HG03139 (cell line): ENCODE measurements around the gene FAM167B.

Experiments used
- ATAC-seq: cut with Tn5 transposase; IDR thresholded peaks from one replicate; pipeline ENCODE4 v1.9.1; 2021; ENCODE audit not compliant: unreplicated experiment

The FAM167B gene

DNA sequence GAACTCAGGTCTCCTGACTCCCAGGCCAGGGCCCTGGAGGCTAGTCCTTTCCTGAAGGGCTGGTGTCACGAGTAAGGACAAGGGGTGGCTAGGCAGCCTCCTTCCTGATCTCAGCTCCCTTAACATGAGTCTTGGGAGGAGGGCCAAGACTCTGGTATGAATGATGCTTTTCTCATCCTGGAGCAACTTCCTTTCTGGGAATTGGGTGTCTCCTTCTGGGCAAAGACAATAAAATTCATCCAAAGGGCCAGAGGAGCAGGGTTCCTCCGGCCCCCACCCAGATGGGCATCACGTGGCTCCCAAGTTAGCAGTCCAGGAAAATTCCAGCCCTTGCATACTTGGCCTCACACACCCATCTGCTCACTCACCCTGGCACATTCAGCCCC lies at the start of gene FAM167B:
Gene FAM167B (plus strand): TSS at position 335 of the 386 bp plus-strand sequence. CDS start 200 bp downstream, outside the sequence.
- ATAC-seq, result no peak

GRCh38 chr1:32197837-32198236 lies 49.2 kb upstream of the FAM167B start:
- ATAC-seq, result no peak

DNA sequence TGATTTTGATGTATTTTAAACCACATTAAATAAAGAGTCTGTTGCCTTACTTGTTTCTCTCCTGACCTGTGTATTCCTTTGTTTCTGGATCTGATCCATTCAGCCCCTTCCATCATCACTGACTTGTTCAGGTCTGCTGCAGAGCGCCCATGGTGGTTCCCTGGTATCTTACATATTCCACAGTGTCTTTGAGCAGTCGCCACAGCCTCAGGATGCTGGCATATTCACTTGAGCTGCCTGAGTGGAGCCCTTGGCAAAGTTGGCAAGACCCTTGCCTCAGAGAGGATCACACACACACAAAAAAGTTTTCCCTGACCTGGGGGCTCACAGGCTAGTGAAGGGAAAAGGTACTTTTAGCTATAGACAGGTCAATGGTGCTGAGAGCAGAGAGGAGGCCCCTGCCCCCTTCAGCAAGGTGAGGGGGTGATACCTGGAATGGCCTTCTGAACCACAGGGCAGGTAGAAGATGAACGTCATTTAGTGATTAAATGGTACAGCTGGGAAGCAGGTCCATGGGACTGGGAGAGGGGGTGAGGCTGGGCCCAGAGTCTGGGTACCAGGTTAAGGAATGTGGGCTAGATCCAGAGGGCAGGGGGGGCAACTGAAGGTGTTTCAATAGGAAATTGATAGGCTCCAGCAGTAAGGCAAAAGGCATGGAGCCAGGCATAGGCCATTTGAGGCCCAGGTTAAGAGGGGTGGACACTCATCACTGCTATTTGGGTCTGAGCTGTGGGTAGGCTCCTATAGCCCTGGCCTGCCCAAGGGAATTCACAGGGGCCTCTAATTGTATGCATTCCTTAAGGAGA lies 48.6 kb upstream of the FAM167B start:
- ATAC-seq, result no peak

DNA sequence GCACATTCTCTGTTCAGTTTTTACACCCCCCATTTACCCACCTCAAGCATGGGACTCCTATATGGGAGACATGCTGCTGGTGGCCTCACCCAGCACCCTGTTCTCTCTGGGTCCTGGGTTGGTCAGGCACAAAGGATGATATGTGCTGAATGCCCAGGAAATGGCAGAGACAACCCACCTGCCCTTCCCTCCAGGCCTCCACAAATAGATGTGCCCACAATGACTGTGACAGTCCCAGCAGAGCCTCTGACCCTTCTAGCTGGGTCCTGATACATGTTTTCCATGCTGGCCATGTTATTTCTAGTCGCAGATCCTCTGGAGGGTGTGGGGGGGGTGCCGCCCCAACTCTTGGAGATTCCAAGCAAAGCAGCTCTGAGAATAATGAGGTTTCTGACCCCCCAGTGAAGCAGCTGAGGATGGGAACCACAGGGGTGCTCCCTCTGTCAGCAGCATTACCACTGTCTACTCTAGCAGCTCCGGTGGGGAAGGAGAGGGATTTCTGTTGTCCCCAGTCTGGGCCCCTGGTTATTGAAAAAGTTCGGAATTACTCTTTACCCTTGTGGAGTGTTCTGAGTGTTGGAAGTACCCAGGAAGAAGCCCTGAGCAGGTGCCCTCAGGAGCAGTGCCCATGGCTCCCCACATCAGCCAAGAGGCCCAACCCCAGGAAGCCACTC lies 47.8 kb upstream of the FAM167B start:
- ATAC-seq, result no peak

DNA sequence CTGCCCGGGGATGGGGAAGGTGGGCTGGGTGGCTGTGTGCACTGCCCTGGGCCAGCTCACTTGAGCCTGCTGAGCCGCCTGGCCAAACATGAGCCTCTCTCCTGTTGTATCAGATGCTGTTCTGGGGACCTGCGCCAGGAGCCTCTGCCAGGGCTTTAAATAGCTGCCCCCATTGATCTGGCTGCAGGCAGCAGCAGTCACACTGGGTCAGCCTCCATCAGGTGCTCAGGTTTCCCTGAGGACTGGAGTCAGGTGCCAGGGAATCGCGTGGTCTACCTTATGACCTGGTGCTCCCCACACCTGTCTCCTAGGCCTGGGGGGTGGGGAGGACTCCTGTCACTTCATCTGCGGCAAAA lies 47.3 kb upstream of the FAM167B start:
- ATAC-seq, result no peak

- ATAC-seq, result no peak
Measured at GRCh38 chr1:32200226-32201010, 46.6 kb upstream of the FAM167B start, which contains the start of gene CCDC28B. Gene CCDC28B (plus strand): TSS chr1:32200595. CDS start chr1:32201936, 1,341 bp downstream.

- no peak for ATAC-seq
Measured at GRCh38 chr1:32201011-32201855, 45.8 kb upstream of the FAM167B start.

- ATAC-seq, result no peak
Measured at GRCh38 chr1:32204943-32205361, 42.1 kb upstream of the FAM167B start.

DNA sequence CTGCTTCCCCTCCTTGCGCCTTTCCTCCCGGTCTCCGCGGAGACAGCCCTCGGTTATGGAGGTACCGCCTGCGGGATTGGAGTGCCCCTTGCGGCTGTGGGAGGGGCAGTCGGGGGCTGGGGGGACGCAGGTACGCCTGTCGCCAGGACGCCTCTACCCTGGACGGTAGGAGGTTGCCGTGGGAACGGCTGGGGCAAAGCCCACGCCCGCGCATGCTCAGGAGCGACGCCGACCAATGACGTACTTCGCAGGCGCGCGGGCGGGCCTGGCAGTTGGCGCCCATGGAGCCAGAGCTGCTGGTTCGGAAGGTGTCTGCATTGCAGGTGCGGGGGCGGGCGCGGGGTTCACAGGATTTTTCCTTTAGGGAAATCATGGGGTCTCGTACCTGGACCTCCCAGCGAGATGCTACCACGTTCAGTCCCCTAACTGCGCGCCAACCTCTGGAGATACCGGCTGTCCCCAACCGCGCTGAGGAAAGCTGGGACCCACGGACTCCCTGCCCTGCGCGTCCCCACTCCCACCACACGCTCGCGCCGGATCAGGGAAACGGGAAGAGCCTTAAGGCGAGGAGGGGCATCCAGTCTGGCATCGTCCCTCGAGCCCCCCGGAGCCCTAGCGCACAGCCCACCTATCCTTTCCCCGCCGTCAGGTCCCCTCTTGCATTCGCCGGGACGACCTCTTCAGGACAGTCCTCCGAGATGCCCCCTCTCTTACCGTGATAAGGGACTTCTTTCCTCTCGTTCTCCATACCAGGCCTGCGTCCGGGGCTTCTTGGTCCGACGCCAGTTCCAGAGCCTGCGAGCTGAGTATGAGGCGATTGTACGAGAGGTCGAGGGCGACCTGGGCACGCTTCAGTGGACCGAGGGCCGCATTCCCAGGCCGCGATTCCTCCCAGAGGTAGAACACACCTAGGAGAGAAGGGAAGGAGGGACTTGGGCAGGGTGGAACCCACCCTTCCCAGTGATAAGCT lies 41.3 kb upstream of the FAM167B start, which contains the start of gene IQCC:
Gene IQCC (plus strand): TSS at position 271 of the 970 bp plus-strand sequence. CDS start 11 bp downstream, at position 282.
- ATAC-seq, result peak; percentile 52

GRCh38 chr1:32208469-32208868 lies 38.6 kb upstream of the FAM167B start:
- no peak for ATAC-seq

- no peak for ATAC-seq
Measured at GRCh38 chr1:32208891-32209328, 38.1 kb upstream of the FAM167B start, which contains the start of gene DCDC2B. Gene DCDC2B (plus strand): TSS chr1:32209089. CDS start chr1:32209094, 5 bp downstream.

DNA sequence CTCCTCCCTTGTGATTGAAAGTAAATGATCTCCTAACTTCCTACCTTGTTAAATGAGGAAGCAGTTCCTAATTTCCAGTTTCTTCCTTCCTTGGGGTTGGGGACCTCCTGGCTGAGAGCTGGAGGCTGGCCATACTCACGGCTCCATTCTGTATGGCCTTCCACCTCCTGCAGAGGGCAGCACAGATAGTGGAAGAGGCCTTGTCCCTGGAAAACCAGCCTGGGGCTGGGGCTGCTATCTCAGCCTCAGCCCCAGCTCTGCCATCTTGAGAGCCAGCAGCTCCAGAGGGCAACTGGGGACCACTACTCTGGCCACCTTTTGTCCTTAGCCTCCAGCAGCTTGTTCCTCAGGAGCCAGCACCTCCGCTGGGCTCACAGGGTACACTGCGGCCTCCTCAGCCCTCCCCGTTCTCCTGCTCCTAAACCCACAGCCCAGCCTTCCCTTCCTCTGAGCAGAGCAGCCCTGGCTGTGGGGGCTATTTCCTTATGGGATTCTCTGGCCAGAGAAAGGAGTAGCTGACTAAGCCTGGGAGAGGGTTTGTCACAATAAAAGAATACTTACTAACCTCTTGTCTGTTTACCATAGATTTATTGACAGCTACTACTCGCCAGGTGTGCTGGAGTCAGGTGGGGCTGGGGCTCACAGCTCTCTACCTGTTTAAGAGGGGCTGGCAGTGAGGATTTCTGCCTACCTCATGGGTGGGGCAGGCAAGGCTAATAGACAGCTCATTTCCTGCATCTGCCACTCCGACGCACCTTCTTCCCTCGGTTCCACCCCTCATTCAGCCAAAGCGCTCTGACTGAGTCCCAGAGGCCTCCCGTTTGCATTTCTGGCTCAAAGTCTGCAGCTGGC lies 31.2 kb upstream of the FAM167B start:
- no peak for ATAC-seq

- ATAC-seq, result no peak
Measured at GRCh38 chr1:32216566-32216965, 30.5 kb upstream of the FAM167B start.

DNA sequence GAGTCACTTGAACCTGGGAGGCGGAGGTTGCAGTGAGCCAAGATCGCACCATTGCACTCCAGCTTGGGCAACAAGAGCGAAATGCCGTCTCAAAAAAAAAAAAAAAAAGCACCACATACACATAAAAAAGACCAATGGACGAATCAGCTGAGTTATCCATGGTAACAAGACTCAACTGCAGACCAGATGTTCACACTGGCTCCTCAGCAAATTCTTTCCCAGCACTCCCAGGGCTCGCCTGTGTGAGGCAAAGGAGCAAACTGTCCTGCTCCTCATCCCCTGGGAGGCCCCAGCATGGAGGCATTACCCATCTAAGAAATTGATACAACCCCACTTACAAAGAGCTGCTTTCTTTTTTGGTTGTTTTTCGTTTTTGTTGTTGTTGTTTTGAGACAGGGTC lies 28.0 kb upstream of the FAM167B start:
- no peak for ATAC-seq

- no peak for ATAC-seq
Measured at GRCh38 chr1:32220746-32221580, 26.1 kb upstream of the FAM167B start.

GRCh38 chr1:32221581-32221979 lies 25.4 kb upstream of the FAM167B start:
- no peak for ATAC-seq

- peak; percentile 89 for ATAC-seq
Measured at GRCh38 chr1:32221980-32222755, 24.9 kb upstream of the FAM167B start, which contains the start of the genes EIF3I and TMEM234. Gene EIF3I (plus strand): TSS chr1:32222407. CDS start chr1:32222442, 35 bp downstream. Gene TMEM234 (minus strand): TSS chr1:32222353. CDS start chr1:32222322, 31 bp downstream.
